GM21423 (cell line): ENCODE measurements around the gene LZIC.
A peak's percentile ranks its signal among the peaks of the same experiment; 100 is the strongest.

Experiments
- ATAC-seq: cut with Tn5 transposase; IDR thresholded peaks from one replicate; pipeline ENCODE4 v1.9.1; 2021; ENCODE audit warnings: mild to moderate bottlenecking, moderate library complexity; ENCODE audit not compliant: unreplicated experiment

The LZIC gene

GRCh38 chr1:9910423-9911178, 32.6 kb downstream of the LZIC start:
- ATAC-seq = peak; percentile 94

- peak; percentile 77 for ATAC-seq
These were observed 33.1 kb downstream of the LZIC start, which contains the start of gene CTNNBIP1 for GRCh38 chr1:9910076-9910422. TSS of gene CTNNBIP1 (minus strand) at chr1:9910269. CDS start at chr1:9872064, 38,205 bp downstream.

- ATAC-seq = no peak
These were observed 33.8 kb downstream of the LZIC start for GRCh38 chr1:9909234-9910046.

GRCh38 chr1:9908871-9909233, 34.3 kb downstream of the LZIC start:
- no peak for ATAC-seq

GRCh38 chr1:9907441-9907840, 35.8 kb downstream of the LZIC start:
- no peak for ATAC-seq

GRCh38 chr1:9906466-9906865, 36.7 kb downstream of the LZIC start:
- no peak for ATAC-seq

GRCh38 chr1:9905010-9905409, 38.2 kb downstream of the LZIC start:
- no peak for ATAC-seq

- ATAC-seq = no peak
These were observed 38.6 kb downstream of the LZIC start for GRCh38 chr1:9904596-9904995.

GRCh38 chr1:9903801-9904527, 39.2 kb downstream of the LZIC start:
- ATAC-seq = no peak

GRCh38 chr1:9902060-9902452, 41.1 kb downstream of the LZIC start:
- no peak for ATAC-seq

- ATAC-seq = no peak
These were observed 41.8 kb downstream of the LZIC start for GRCh38 chr1:9901148-9902059.

- peak; percentile 61 for ATAC-seq
These were observed 42.8 kb downstream of the LZIC start for GRCh38 chr1:9900142-9901043.

- no peak for ATAC-seq
These were observed 49.1 kb downstream of the LZIC start for GRCh38 chr1:9894115-9894514.

- no peak for ATAC-seq
These were observed 50.3 kb downstream of the LZIC start for GRCh38 chr1:9892563-9893528.

GRCh38 chr1:9891207-9891606, 52.0 kb downstream of the LZIC start:
- ATAC-seq = no peak

- ATAC-seq = no peak
These were observed 52.9 kb downstream of the LZIC start for GRCh38 chr1:9890224-9890731.

- no peak for ATAC-seq
These were observed 53.8 kb downstream of the LZIC start for GRCh38 chr1:9889411-9889810.

- ATAC-seq = no peak
These were observed 54.3 kb downstream of the LZIC start for GRCh38 chr1:9888886-9889285.
